ENCODE measurements around the gene AGK. TPM values are rescaled to one million over a fixed set of nuclear protein-coding genes. Genes with fewer than 3 reads are reported as not detected.

AGK gene
- total RNA-seq, 1 experiment from 2014 or later = 35.4 TPM

GRCh38 chr7:141612861-141613260, 61.7 kb downstream of the AGK start:
- H3K9me3 Mint-ChIP-seq (ENCODE audit: unreplicated experiment) = no peaks in the 10 kb centered on the region
- H3K4me3 Mint-ChIP-seq (ENCODE audit: unreplicated experiment) = no peak overlapping the region
- CTCF ChIA-PET = interaction anchor here (0.7 to 1.0 kb wide), 2 partner anchors 18 to 797 kb away, joined by 3 read pairs; no protein-coding TSS in a partner anchor
- no peaks in the 10 kb centered on the region for H3K27me3 Mint-ChIP-seq (ENCODE audit: insufficient read depth, unreplicated experiment)
- DNase-seq (ENCODE audit: unreplicated experiment) = no peak
- peaks cover 26% of the 10 kb centered on the region for H3K36me3 Mint-ChIP-seq (ENCODE audit: insufficient read depth, unreplicated experiment)
- no peak for TF ChIP-seq CTCF (IDR thresholded peaks at IDR 0.05; ENCODE audit: unreplicated experiment)
- intact Hi-C loops (cut with micrococcal nuclease) = no loop called here
- POLR2A ChIA-PET = no interaction called here
- no peaks in the 10 kb centered on the region for H3K4me1 Mint-ChIP-seq (ENCODE audit: insufficient read depth, unreplicated experiment)
- no TSS peak for BruUV-seq (replicated peaks)
- H3K27ac Mint-ChIP-seq (ENCODE audit: low read depth, unreplicated experiment) = no peak overlapping the region

GRCh38 chr7:141617280-141617679, 66.1 kb downstream of the AGK start:
- Mint-ChIP-seq H3K4me1 (ENCODE audit: insufficient read depth, unreplicated experiment) (no peaks in the 10 kb centered on the region), H3K36me3 (ENCODE audit: insufficient read depth, unreplicated experiment) (peaks cover 25% of the 10 kb centered on the region), H3K27me3 (ENCODE audit: insufficient read depth, unreplicated experiment) (no peaks in the 10 kb centered on the region), H3K27ac (ENCODE audit: low read depth, unreplicated experiment) (no peak overlapping the region), H3K9me3 (ENCODE audit: unreplicated experiment) (no peaks in the 10 kb centered on the region), H3K4me3 (ENCODE audit: unreplicated experiment) (no peak overlapping the region)
- ChIA-PET CTCF (no interaction called here), POLR2A (interaction anchor here (1.6 kb wide), 1 partner anchor 45 kb away, joined by 3 read pairs; no protein-coding TSS in a partner anchor)
- no TSS peak for BruUV-seq (replicated peaks)
- no peak for DNase-seq (ENCODE audit: unreplicated experiment)
- intact Hi-C loops (cut with micrococcal nuclease) = no loop called here
- TF ChIP-seq CTCF (IDR thresholded peaks at IDR 0.05; ENCODE audit: unreplicated experiment) = no peak

GRCh38 chr7:141619745-141620144, 68.5 kb downstream of the AGK start:
- Mint-ChIP-seq H3K9me3 (ENCODE audit: unreplicated experiment) (no peaks in the 10 kb centered on the region), H3K4me3 (ENCODE audit: unreplicated experiment) (no peak overlapping the region), H3K27ac (ENCODE audit: low read depth, unreplicated experiment) (no peak overlapping the region), H3K4me1 (ENCODE audit: insufficient read depth, unreplicated experiment) (no peaks in the 10 kb centered on the region), H3K27me3 (ENCODE audit: insufficient read depth, unreplicated experiment) (no peaks in the 10 kb centered on the region), H3K36me3 (ENCODE audit: insufficient read depth, unreplicated experiment) (peaks cover 42% of the 10 kb centered on the region)
- POLR2A ChIA-PET = no interaction called here
- intact Hi-C loops (cut with micrococcal nuclease) = no loop called here
- CTCF ChIA-PET = interaction anchor here (0.8 to 1.3 kb wide), 5 partner anchors 12 to 86 kb away, joined by 4 to 9 read pairs (median 5); no protein-coding TSS in a partner anchor
- BruUV-seq (replicated peaks) = no TSS peak
- no peak for TF ChIP-seq CTCF (IDR thresholded peaks at IDR 0.05; ENCODE audit: unreplicated experiment)
- no peak for DNase-seq (ENCODE audit: unreplicated experiment)

GRCh38 chr7:141624763-141625162, 73.6 kb downstream of the AGK start:
- H3K9me3 Mint-ChIP-seq (ENCODE audit: unreplicated experiment) = no peaks in the 10 kb centered on the region
- BruUV-seq (replicated peaks) = no TSS peak
- CTCF ChIA-PET = no interaction called here
- intact Hi-C loops (cut with micrococcal nuclease) = no loop called here
- no peak overlapping the region for H3K27ac Mint-ChIP-seq (ENCODE audit: low read depth, unreplicated experiment)
- POLR2A ChIA-PET = no interaction called here
- no peaks in the 10 kb centered on the region for H3K4me1 Mint-ChIP-seq (ENCODE audit: insufficient read depth, unreplicated experiment)
- no peak for DNase-seq (ENCODE audit: unreplicated experiment)
- no peak overlapping the region for H3K4me3 Mint-ChIP-seq (ENCODE audit: unreplicated experiment)
- no peaks in the 10 kb centered on the region for H3K27me3 Mint-ChIP-seq (ENCODE audit: insufficient read depth, unreplicated experiment)
- peaks cover 51% of the 10 kb centered on the region for H3K36me3 Mint-ChIP-seq (ENCODE audit: insufficient read depth, unreplicated experiment)
- TF ChIP-seq CTCF (IDR thresholded peaks at IDR 0.05; ENCODE audit: unreplicated experiment) = no peak
